Stimulated activated CD8-positive, alpha-beta memory T cell treated with anti-CD3 and anti-CD28 coated beads, Interleukin-7, amount 100 ng/mL, for 1 hour (primary cell): Measurements from ENCODE around the gene SNX9.
"Not testable (repeated sequence)": the region's sequence is repeated elsewhere in the genome, so short reads cannot be mapped to it uniquely, and the experiment has no call there.

Experiments
- DNase-seq, 2 donors: peaks; one replicate each; pipeline ENCODE4 v3.0.0-alpha.2; 2020; ENCODE audit warnings: low read depth in 2 of 2

Gene SNX9

GRCh38 chr6:157831424-157832249, 8.6 kb downstream of the SNX9 start:
- DNase-seq, result no peak

- no peak for DNase-seq
Observed at GRCh38 chr6:157832250-157832967, 9.4 kb downstream of the SNX9 start.

- DNase-seq, result no peak
Observed at GRCh38 chr6:157834549-157834948, 11.5 kb downstream of the SNX9 start.

- no peak for DNase-seq
Observed at GRCh38 chr6:157838718-157839430, 15.8 kb downstream of the SNX9 start.

GRCh38 chr6:157839606-157840005, 16.6 kb downstream of the SNX9 start:
- DNase-seq, result no peak

- no peak for DNase-seq
Observed at GRCh38 chr6:157840261-157840660, 17.2 kb downstream of the SNX9 start.

GRCh38 chr6:157840776-157841175, 17.7 kb downstream of the SNX9 start:
- DNase-seq, result no peak

GRCh38 chr6:157841211-157841840, 18.3 kb downstream of the SNX9 start:
- no peak for DNase-seq

GRCh38 chr6:157842212-157842611, 19.2 kb downstream of the SNX9 start:
- DNase-seq, result no peak

GRCh38 chr6:157844196-157844595, 21.1 kb downstream of the SNX9 start:
- DNase-seq, result not testable (repeated sequence)

- no peak for DNase-seq
Observed at GRCh38 chr6:157845493-157846259, 22.6 kb downstream of the SNX9 start.

- no peak for DNase-seq
Observed at GRCh38 chr6:157847846-157848245, 24.8 kb downstream of the SNX9 start.

GRCh38 chr6:157848693-157849092, 25.6 kb downstream of the SNX9 start:
- DNase-seq, result no peak

- no peak for DNase-seq
Observed at GRCh38 chr6:157849288-157850017, 26.4 kb downstream of the SNX9 start.

- DNase-seq, result no peak
Observed at GRCh38 chr6:157850030-157850429, 27.0 kb downstream of the SNX9 start.

GRCh38 chr6:157853018-157853805, 30.2 kb downstream of the SNX9 start:
- DNase-seq, result no peak

- DNase-seq, result no peak
Observed at GRCh38 chr6:157853902-157854502, 31.0 kb downstream of the SNX9 start.

GRCh38 chr6:157855325-157855724, 32.3 kb downstream of the SNX9 start:
- DNase-seq, result no peak

GRCh38 chr6:157855804-157856203, 32.8 kb downstream of the SNX9 start:
- DNase-seq, result not testable (repeated sequence)
